ENCODE results near the gene FXYD5. TPM values are rescaled to one million over a fixed set of nuclear protein-coding genes. Genes with fewer than 3 reads are reported as not detected.

The FXYD5 gene
- total RNA-seq, 2 experiments from 2014 or later: 286 to 292 TPM

- ChIA-PET CTCF (no interaction called here), POLR2A (no interaction called here)
Measured at GRCh38 chr19:35146746-35147459, 7.6 kb upstream of the FXYD5 start.

- ChIA-PET POLR2A (no interaction called here), CTCF (interaction anchor here (0.6 kb wide), 1 partner anchor 288 kb away, joined by 3 read pairs; no protein-coding TSS in a partner anchor)
Measured at GRCh38 chr19:35149463-35149862, 5.1 kb upstream of the FXYD5 start.

- POLR2A ChIA-PET: no interaction called here
- CTCF ChIA-PET: no interaction called here
Measured at GRCh38 chr19:35150445-35150844, 4.1 kb upstream of the FXYD5 start.

GRCh38 chr19:35151273-35152065, 3.1 kb upstream of the FXYD5 start:
- POLR2A ChIA-PET: no interaction called here
- CTCF ChIA-PET: no interaction called here

GRCh38 chr19:35153129-35153522, 1.4 kb upstream of the FXYD5 start:
- POLR2A ChIA-PET: interaction anchor here (0.6 kb wide), 1 partner anchor 37 kb away, joined by 5 read pairs; no protein-coding TSS in a partner anchor
- CTCF ChIA-PET: interaction anchor here (1.0 to 3.6 kb wide), 8 partner anchors 8 to 86 kb away, joined by 3 to 30 read pairs (median 4); partner anchors contain the start of gene FXYD7

- CTCF ChIA-PET: interaction anchor here (1.0 to 3.6 kb wide), 9 partner anchors 9 to 87 kb away, joined by 3 to 30 read pairs (median 3); partner anchors contain the start of gene FXYD7
- POLR2A ChIA-PET: interaction anchor here (0.6 to 1.9 kb wide), 5 partner anchors 8 to 86 kb away, joined by 3 to 6 read pairs (median 5); no protein-coding TSS in a partner anchor
Measured at GRCh38 chr19:35153701-35154524, 622 bp upstream of the FXYD5 start.

GRCh38 chr19:35155441-35155840, 906 bp downstream of the FXYD5 start:
- ChIA-PET POLR2A (interaction anchor here (0.6 to 1.9 kb wide), 2 partner anchors 10 to 88 kb away, joined by 4 to 6 read pairs; no protein-coding TSS in a partner anchor), CTCF (interaction anchor here (3.1 to 3.6 kb wide), 3 partner anchors 8 to 14 kb away, joined by 20 to 30 read pairs (median 20); partner anchors contain the start of gene FXYD7)

GRCh38 chr19:35155981-35156672, 1.6 kb downstream of the FXYD5 start:
- ChIA-PET CTCF (interaction anchor here (3.1 kb wide), 1 partner anchor 7 kb away, joined by 20 read pairs; no protein-coding TSS in a partner anchor), POLR2A (no interaction called here)

- ChIA-PET POLR2A (no interaction called here), CTCF (interaction anchor here (0.5 kb wide), 1 partner anchor 430 kb away, joined by 3 read pairs; no protein-coding TSS in a partner anchor)
Measured at GRCh38 chr19:35156673-35157014, 2.1 kb downstream of the FXYD5 start.

GRCh38 chr19:35157431-35157830, 2.9 kb downstream of the FXYD5 start:
- CTCF ChIA-PET: no interaction called here
- POLR2A ChIA-PET: no interaction called here

GRCh38 chr19:35159606-35160005, 5.1 kb downstream of the FXYD5 start:
- POLR2A ChIA-PET: no interaction called here
- CTCF ChIA-PET: no interaction called here

- POLR2A ChIA-PET: no interaction called here
Measured at GRCh38 chr19:35160629-35161433, 6.3 kb downstream of the FXYD5 start.

GRCh38 chr19:35161434-35161743, 6.9 kb downstream of the FXYD5 start:
- ChIA-PET POLR2A (no interaction called here), CTCF (no interaction called here)

More at GRCh38 chr19:35160629-35161433, 6.3 kb downstream of the FXYD5 start:
- CTCF ChIA-PET: no interaction called here

- ChIA-PET POLR2A (no interaction called here), CTCF (interaction anchor here (0.6 to 2.9 kb wide), 2 partner anchors 8 to 723 kb away, joined by 3 to 20 read pairs; partner anchors contain the start of gene FXYD5)
Measured at GRCh38 chr19:35162471-35163326, 8.2 kb downstream of the FXYD5 start.

GRCh38 chr19:35164418-35164817, 9.9 kb downstream of the FXYD5 start:
- ChIA-PET POLR2A (no interaction called here), CTCF (interaction anchor here (0.6 to 2.9 kb wide), 2 partner anchors 10 to 907 kb away, joined by 4 to 20 read pairs; partner anchors contain the start of gene FXYD5)

- POLR2A ChIA-PET: no interaction called here
- CTCF ChIA-PET: no interaction called here
Measured at GRCh38 chr19:35165200-35166058, 10.9 kb downstream of the FXYD5 start.
